Tibial artery (tissue), 4 donors: ENCODE results near the gene ARHGEF38.
A peak's percentile ranks its signal among the peaks of the same experiment; 100 is the strongest.
"Not testable (repeated sequence)": the region's sequence is repeated elsewhere in the genome, so short reads cannot be mapped to it uniquely, and the experiment has no call there.

Source experiments
- DNase-seq, 2 donors: peaks; one replicate each; pipeline ENCODE4 v3.0.0-alpha.2; 2019
- H3K27ac ChIP-seq, 2 donors: fragments of 200-600 bp; sonication (generic) in 1 of 2; 1 replicate in 1 of 2; 2 replicates in 1 of 2; pipeline ENCODE4 v1.5.1; 2018 to 2019; ENCODE audit warnings: mild to moderate bottlenecking in 1 of 2
- H3K27me3 ChIP-seq, 2 donors: fragments of 200-600 bp; sonication (generic) in 1 of 2; one replicate each; pipeline versions ENCODE4 v1.5.1 to v1.6.0; 2016 to 2019
- H3K36me3 ChIP-seq, 3 donors: fragments of 200-600 bp; sonication (generic) in 2 of 3; one replicate each; pipeline ENCODE4 v1.5.1; 2016 to 2019; ENCODE audit warnings: mild to moderate bottlenecking in 2 of 3
- H3K4me1 ChIP-seq, 4 donors: fragments of 200-600 bp; sonication (generic) in 2 of 4; 1 replicate in 3 of 4; 2 replicates in 1 of 4; pipeline ENCODE4 v1.5.1; 2016 to 2019
- H3K4me3 ChIP-seq, 2 donors: fragments of 200-600 bp; sonication (generic) in 1 of 2; 1 replicate in 1 of 2; 2 replicates in 1 of 2; pipeline ENCODE4 v1.5.1; 2018 to 2019; ENCODE audit warnings: mild to moderate bottlenecking in 2 of 2
- H3K9me3 ChIP-seq, 3 donors: fragments of 200-600 bp; sonication (generic) in 1 of 3; one replicate each; pipeline ENCODE4 v1.5.1; 2016 to 2019
- intact Hi-C: fragments of 100-400 bp; cut with DNase I; formaldehyde crosslinking; loops from one replicate; pipeline ENCODE4 v1.15.0; 2023; ENCODE audit warnings: low total_unique reads
- TF ChIP-seq, protein P1 (sequence below), 2 experiments: fragments of 200-600 bp in 1 of 2; fragments of 450-650 bp in 1 of 2; IDR thresholded peaks; one replicate each; pipeline ENCODE4 v1.5.1; 2017 to 2019; ENCODE audit warnings: antibody characterized with exemption in 2 of 2, mild to moderate bottlenecking in 1 of 2, moderate library complexity in 1 of 2

ARHGEF38 gene

DNA sequence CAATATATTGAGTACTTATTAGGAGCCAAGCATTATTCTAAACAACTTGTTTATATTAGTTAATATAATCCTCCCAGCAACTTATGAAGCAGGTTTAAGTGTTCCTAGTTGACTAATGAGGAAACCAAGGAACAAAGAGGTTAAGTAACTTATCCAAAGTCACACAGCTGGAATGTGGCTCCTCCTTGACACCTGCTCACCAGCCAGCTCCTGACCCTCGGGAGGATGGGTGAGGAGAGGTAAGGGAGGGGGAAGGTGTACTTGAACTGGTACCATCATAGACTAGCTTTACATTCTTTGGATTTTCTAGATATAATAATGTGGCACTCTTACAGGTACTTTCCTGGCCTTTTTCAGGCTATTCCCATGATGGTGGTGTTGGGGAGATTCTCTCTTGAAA lies 50.7 kb downstream of the ARHGEF38 start:
- Histone ChIP-seq H3K4me1 (peaks cover 0 to 5% (median 0%) of the 10 kb centered on the region in 4 donors), H3K27me3 (no peaks in the 10 kb centered on the region), H3K9me3 (no peaks in the 10 kb centered on the region), H3K36me3 (no peaks in the 10 kb centered on the region), H3K4me3 (no peak overlapping the region), H3K27ac (no peak overlapping the region)
- intact Hi-C loops, result no loop called here
- no peak for DNase-seq
- TF ChIP-seq, protein P1, sequence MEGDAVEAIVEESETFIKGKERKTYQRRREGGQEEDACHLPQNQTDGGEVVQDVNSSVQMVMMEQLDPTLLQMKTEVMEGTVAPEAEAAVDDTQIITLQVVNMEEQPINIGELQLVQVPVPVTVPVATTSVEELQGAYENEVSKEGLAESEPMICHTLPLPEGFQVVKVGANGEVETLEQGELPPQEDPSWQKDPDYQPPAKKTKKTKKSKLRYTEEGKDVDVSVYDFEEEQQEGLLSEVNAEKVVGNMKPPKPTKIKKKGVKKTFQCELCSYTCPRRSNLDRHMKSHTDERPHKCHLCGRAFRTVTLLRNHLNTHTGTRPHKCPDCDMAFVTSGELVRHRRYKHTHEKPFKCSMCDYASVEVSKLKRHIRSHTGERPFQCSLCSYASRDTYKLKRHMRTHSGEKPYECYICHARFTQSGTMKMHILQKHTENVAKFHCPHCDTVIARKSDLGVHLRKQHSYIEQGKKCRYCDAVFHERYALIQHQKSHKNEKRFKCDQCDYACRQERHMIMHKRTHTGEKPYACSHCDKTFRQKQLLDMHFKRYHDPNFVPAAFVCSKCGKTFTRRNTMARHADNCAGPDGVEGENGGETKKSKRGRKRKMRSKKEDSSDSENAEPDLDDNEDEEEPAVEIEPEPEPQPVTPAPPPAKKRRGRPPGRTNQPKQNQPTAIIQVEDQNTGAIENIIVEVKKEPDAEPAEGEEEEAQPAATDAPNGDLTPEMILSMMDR (IDR thresholded peaks at IDR 0.05), result no peak

DNA sequence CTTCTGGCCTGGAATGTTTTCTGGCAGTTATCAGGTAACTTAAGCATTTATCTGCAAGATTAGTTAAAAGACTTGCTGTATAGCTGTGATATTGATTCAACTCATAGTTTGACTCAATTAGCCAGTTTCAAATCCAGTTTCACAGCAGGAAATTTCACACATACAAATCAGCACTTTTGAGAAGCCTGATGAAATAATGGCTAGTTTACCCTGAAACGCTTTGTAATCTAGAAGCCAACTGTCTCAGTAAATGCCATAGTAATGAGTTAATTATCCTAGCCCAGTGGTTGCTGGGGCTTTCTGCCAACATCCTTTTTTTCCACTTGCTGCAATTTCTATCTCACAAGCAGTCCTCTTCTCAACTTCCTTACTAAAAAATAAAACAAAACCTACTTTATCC lies 53.1 kb downstream of the ARHGEF38 start:
- H3K4me1 ChIP-seq, result peaks cover 0 to 5% (median 0%) of the 10 kb centered on the region in 4 donors
- no peaks in the 10 kb centered on the region for H3K36me3 ChIP-seq
- H3K27ac ChIP-seq, result no peak overlapping the region
- H3K27me3 ChIP-seq, result no peaks in the 10 kb centered on the region
- H3K4me3 ChIP-seq, result no peak overlapping the region
- DNase-seq, result no peak
- TF ChIP-seq, protein P1 (IDR thresholded peaks at IDR 0.05), result no peak
- intact Hi-C loops, result no loop called here
- no peaks in the 10 kb centered on the region for H3K9me3 ChIP-seq

DNA sequence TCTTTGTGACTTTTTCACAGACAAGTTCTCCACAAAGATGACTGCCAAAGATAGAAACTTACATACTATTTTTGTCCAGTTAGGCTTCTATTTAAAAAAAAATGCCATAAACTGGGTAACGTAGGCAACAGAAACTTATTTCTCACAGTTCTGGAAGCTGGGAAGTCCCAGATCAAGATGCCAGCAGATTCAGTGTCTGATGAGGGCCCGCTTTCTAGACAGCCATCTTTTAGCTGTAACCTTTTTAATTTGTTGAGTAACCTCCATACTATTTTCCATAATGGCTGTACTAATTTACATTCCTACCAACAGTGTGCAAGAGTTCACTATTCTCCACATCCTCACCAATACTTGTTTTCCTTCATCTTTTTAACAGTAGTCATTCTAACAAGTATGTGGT lies 55.5 kb downstream of the ARHGEF38 start:
- no peak overlapping the region for H3K4me3 ChIP-seq
- H3K27me3 ChIP-seq, result no peaks in the 10 kb centered on the region
- peaks cover 0 to 5% (median 0%) of the 10 kb centered on the region in 4 donors for H3K4me1 ChIP-seq
- H3K9me3 ChIP-seq, result no peaks in the 10 kb centered on the region
- TF ChIP-seq, protein P1 (IDR thresholded peaks at IDR 0.05), result no peak
- no peak for DNase-seq
- no peaks in the 10 kb centered on the region for H3K36me3 ChIP-seq
- no peak overlapping the region for H3K27ac ChIP-seq
- intact Hi-C loops, result no loop called here

DNA sequence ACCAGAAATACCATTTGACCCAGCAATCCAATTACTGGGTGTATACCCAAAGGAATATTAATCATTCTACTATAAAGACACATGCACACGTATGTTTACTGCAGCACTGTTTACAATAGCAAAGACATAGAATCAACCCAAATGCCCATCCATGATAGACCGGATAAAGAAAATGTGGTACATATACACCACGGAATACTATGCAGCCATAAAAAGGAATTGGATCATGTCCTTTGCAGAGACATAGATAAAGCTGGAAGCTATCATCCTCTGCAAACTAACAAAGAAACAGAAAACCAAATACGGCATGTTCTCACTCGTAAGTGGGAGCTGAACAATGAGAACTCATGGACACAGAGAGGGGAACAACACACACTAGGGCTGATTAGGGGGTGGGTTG lies 57.4 kb downstream of the ARHGEF38 start:
- H3K27me3 ChIP-seq, H3K4me3 ChIP-seq, DNase-seq, H3K27ac ChIP-seq, intact Hi-C loops, H3K4me1 ChIP-seq, H3K36me3 ChIP-seq, H3K9me3 ChIP-seq: not testable (repeated sequence)

DNA sequence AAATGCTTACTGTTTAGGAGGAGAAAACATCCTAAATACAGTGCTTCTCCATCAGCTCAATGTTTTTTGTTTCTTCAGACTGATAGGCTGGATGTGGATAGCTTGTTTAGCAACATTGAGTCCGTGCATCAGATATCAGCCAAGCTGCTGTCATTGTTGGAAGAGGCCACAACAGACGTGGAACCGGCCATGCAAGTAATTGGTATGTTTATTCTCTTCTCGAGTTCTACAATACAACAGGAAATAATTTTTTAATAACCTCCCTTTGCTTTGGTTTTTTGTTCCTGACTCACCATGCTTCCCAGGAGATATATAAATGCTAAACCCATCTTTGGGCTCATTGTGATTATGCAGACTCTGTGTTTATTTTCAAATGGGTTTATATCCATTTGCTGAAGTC lies 60.9 kb downstream of the ARHGEF38 start:
- Histone ChIP-seq H3K9me3 (no peaks in the 10 kb centered on the region), H3K27ac (no peak overlapping the region), H3K36me3 (no peaks in the 10 kb centered on the region), H3K4me1 (no peaks in the 10 kb centered on the region), H3K4me3 (no peak overlapping the region), H3K27me3 (no peaks in the 10 kb centered on the region)
- intact Hi-C loops, result no loop called here
- no peak for DNase-seq
- TF ChIP-seq, protein P1 (IDR thresholded peaks at IDR 0.05), result no peak

DNA sequence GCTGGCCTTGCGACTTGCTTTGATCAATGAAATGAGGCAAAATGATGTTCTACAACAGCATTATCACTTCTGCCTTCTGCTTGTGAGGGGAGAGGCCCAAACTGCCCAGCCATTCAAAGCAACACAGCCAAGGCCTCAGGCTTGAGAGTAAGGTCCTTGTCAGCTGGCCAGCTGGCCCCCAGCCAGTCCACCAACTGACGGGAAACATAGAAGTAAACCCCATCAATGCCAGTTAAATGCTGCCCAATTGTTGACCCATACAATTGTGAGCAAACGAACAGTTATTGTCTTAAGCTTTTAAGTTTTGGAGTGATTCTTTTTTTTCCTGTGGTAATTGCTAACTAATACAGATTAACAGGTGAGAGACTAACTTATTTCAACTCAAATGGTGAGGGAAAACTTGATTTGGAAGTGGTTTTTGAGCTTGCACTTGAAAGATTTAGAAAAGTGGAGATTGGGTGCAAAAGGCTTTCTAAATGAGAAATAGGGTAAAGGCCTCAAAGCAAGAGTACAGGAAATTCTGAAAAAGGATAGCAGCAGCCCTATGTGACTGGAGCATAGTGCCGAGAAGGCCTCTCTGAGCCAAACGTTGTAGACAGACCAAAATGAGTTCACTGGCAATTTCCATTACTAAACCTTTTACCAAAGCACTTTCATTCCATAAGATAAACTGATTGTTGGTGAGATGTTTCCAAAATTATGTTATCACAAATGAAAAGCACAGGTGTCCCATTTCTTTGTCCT lies 66.9 kb downstream of the ARHGEF38 start:
- Histone ChIP-seq H3K9me3 (no peaks in the 10 kb centered on the region), H3K4me1 (peaks cover 0 to 29% (median 3%) of the 10 kb centered on the region in 4 donors), H3K36me3 (no peaks in the 10 kb centered on the region), H3K27me3 (no peaks in the 10 kb centered on the region), H3K4me3 (no peak overlapping the region), H3K27ac (no peak overlapping the region)
- TF ChIP-seq, protein P1 (IDR thresholded peaks at IDR 0.05), result no peak
- intact Hi-C loops, result no loop called here
- DNase-seq, result peak; percentile 65 to 71
